HG03060 (cell line): ENCODE measurements around the gene SLC25A12.
A peak's percentile ranks its signal among the peaks of the same experiment; 100 is the strongest.
"Not testable (repeated sequence)": the region's sequence is repeated elsewhere in the genome, so short reads cannot be mapped to it uniquely, and the experiment has no call there.

Experiments used
- ATAC-seq: cut with Tn5 transposase; IDR thresholded peaks from one replicate; pipeline ENCODE4 v1.9.1; 2021; ENCODE audit warnings: low read depth, moderate number of reproducible peaks; ENCODE audit not compliant: unreplicated experiment

Gene SLC25A12

DNA sequence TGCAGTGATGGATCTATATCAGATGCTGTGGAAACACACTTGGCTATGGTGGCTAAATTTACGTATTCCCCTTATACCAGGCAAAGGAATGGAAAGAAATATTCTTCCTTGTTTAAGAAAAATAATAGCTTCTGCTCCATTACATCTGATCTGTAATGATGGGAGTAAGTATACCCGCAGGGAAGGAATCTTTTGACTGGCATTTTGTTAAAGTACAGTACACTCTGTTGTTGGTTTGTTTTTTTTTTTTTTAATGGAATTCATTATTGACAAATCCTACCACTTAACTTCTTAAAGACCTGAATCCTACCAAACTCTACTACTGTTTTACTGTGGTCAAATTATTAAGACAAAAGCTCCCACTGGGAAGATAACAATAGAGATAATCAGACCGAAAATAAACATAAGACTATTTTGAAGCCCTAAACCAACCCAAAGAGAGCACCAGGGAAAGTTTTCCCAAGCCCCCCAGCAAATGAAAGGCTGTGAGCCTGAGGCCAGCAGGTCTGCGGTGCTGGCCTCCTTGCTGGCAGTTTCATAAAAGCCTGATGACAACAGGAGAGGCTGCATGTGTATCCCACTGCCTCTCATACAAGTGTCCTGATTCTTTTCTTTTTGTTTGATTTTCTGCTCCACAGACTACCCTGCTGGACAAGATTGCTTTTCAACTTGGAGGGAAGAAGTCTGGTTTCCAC, 101.0 kb downstream of the SLC25A12 start:
- no peak for ATAC-seq

DNA sequence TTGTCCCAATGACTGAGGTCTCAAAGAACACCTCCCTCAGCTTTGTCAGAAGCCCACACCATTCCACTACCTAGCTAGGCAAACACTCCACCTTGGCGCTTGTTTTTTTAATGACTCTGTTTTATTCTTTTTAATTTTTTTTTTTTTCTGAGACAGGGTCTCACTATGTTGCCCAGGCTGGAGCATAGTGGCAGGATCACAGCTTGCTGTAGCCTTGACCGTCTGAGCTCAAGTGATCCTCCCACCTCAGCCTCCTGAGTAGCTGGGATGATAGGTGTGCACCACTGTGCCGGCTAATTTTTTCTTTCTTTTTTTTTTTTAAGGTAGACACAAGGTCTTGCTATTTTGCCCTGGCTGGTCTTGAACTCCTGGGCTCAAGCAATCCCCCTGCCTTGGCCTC, 101.9 kb downstream of the SLC25A12 start:
- ATAC-seq, result no peak

DNA sequence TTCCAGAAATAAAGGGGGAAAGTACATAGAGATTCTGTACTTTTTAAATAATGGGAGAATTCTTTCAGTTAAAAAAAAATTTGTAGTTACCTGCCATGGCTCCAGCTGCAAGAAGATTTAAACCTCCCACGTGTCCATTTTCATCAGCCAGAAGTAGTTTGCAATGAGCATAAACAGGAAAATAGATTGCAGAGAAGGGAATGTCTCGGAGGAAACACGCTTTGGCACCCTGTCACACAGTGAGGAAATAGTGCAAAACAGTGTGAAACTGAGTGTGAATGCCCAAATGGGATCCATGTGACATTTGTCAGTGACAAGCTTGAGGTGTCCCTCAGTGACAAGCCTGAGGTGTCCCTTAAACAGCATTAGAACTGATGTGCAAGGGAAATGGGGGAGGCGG, 102.7 kb downstream of the SLC25A12 start:
- ATAC-seq, result no peak

DNA sequence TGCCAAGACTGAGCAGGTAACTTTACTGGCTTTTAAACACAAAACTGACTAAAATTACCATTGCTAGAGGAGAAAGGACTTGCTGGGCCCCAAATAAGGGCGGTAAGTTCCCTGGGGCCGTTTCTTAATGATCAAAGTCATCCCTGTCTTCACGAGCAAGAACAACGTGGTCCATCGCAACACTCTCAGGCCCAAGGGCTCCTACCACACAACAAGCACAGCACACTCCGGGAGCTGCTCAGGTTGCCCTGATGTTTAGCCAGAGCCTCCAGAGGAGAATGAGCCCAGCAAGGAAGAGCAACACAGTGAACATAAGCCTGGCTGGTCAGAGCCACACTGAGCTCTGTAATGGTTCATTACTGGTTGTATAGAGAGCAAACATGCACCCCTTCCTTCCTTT, 104.1 kb downstream of the SLC25A12 start:
- ATAC-seq, result no peak

DNA sequence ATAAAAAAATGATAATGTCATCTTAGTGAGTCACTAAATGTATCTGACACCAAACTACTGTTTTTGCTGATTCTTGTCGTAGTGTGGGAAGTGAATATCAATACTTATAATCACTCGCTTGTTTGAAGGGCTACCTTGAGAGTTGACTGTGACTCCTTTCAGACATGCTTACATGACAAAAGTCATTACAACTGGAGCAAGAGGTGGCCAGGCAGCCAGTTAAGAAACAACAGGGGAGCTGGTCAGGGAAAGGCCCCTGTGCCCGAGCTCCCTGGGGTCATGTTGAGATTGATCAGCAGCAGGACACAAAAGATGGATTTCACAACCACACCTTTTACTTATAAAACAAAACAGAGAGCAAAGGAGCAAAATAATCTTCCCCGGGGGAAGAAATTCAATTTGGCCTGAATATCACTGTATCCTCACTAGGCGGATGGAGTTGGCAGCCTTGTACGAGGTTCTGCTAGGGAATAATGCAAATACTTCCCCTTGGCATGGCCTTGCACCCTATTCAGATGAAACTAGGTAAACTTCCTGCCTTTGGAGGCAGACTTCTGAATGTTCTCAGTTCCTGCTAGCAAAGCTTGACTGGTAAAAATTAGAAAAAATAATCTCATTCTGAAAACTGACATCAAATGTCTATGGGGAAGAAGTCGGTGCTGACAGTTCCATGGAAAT, 105.6 kb downstream of the SLC25A12 start:
- no peak for ATAC-seq

DNA sequence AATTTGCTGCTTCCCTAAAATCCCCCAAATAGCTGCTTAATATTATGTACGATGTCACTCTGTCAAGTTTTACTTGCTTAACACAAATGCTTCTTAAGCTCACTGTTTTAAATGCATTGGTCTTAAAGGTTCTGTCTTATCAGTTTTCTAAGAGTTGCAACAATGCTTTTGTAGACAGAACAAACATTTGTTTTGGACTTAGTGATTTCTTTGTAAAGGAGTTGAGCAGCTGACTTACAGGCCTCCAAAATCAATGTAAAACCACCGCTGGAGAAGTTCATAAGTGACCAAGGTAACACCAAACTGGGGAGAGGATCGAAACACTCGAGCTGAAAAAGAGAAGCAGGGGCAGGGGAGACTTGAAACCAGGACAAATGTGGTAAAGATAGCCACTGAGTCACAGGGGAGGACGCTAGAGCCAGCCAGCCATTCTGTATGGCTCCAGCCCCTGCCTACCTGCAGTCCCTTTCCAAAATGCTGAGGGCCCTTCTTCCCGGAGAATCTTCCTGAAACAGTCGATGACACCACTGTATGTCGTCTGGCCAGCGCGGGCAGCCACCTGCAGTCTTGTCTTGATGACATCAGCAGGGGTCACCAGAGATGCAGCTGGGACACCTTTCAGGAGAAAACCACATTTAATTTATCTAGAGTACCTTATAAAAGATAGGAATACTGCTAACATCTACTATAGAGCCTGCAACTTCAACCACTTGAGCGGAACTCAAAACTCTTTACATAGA, 106.5 kb downstream of the SLC25A12 start:
- no peak for ATAC-seq

DNA sequence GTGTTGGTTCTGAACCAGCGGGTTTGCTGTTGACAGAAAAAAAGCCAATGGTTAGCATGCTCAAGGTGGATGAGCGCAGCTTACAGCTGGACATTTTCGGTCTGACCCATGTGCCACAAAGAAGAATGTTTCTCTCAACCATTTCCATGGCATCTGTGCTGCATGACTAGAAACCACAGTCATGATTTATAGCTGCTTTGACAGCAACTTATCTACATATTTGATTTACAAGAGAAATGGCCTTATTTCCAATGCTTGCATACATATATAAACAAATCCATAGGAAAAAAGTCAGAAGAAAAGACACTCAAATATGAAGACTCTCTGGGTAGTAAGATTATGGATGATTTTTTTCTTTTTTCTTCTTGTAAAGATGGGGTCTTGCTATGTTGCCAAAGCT, 108.6 kb downstream of the SLC25A12 start:
- no peak for ATAC-seq

DNA sequence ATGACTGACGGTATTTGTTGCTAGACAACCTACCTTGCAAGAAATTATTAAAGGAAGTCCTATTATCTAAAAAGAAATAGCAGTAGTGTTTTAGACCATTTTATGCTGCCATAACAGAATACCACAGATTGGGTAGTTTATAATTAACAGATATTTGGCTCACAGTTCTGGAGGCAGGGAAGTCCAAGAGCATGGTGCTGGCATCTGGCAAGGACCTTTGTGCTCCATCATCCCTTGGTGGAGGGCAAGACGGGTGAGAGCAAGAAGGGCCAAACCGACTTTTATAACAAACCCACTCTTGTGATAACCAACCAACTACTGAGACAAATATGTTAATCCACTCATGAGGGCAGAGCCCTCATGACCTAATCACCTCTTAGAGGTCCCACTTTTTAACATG, 115.5 kb downstream of the SLC25A12 start:
- ATAC-seq, result no peak

DNA sequence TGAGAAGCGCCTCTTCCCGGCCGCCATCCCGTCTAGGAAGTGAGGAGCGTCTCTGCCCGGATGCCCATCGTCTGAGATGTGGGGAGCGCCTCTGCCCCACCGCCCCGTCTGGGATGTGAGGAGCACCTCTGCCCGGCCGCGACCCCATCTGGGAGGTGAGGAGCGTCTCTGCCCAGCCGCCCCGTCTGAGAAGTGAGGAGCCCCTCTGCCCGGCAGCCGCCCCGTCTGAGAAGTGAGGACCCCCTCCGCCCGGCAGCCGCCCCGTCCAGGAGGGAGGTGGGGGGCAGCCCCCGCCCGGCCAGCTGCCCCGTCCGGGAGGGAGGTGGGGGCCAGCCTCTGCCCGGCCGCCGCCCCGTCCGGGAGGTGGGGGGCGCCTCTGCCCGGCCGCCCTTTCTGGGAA, 119.5 kb downstream of the SLC25A12 start:
- ATAC-seq, result not testable (repeated sequence)

DNA sequence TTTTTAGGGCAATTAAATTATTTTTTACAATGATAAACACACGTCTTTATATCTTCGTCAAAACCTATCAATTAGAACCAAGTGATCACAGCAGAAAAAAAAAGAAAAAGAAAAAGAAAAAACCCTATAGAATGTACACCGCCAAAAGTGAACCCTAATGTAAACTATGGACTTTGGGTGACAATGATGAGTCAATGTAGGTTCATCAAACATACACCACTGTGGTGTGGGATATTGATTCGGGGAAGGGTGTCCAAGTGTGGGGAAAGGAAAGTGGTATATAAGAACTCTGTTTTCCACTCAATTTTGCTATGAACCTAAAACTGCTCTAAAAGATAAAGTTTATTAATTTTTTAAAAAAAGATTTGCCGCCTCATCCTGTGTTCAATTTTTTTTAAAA, 121.7 kb downstream of the SLC25A12 start:
- ATAC-seq, result no peak

DNA sequence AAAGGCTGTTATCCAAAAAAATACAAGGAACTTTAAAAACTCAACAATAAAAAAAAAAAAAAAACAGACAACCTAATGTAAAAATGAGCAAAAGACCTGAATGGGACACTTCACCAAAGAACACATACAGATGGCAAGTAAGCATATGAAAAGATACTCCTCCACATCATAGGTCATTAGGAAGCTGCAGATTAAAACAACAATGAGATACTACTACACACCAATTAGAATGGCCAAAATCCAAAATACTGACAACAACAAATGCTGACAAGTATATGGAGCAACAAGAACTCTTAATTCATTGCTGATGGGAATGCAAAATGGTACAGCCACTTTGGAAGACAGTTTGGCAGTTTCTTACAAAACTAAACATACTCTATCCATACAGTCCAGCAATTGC, 122.6 kb downstream of the SLC25A12 start:
- no peak for ATAC-seq

DNA sequence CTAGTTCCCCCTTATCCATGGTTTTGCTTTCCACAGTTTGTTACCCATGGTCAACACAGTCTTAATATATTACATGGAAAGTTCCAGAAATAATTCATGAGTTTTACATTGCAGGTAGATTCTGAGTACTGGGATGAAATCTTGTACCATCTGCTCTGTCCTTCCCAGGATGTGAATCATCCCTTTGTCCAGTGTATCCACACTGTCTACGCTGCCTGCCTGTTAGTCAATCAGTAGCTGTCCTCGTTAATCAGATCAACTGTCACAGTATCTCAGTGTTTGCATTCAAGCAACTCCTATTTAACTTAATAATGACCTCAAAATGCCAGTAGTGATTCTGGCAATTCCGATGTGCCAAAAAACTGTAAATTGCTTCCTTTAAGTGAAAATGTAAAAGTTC, 130.4 kb downstream of the SLC25A12 start:
- ATAC-seq, result no peak

DNA sequence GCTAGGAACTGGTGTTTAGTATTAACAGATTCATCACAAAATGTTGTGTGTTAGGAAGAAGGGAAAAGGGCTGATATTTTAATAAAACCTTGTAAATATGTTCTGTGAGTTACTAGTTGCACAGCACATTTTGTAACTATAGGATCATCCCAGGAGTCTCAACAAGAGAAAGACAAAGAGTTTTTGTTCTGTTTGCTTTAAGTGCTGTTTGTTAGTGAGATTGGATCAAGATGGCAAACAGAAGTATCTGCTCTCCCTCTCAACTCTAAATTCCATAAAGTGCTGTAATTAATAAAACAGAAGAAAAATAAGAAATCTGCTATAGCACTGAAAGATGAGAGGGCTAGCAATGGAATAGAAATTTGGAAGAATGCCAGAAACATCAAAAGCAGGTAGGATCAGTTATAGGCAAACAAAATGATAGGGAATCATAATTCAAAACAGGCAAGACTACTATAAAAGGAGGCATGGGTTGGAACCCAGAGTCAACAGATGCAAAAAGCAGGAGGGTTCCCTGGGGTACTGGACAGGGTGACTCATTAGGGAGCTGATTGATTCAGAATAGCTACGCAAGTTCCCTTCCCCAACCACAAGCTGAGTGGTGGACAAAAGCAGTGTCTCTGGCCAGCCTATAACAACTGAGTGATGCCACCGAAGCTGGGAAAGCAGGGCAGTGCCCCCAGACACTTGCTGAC, 131.0 kb downstream of the SLC25A12 start:
- ATAC-seq, result no peak

DNA sequence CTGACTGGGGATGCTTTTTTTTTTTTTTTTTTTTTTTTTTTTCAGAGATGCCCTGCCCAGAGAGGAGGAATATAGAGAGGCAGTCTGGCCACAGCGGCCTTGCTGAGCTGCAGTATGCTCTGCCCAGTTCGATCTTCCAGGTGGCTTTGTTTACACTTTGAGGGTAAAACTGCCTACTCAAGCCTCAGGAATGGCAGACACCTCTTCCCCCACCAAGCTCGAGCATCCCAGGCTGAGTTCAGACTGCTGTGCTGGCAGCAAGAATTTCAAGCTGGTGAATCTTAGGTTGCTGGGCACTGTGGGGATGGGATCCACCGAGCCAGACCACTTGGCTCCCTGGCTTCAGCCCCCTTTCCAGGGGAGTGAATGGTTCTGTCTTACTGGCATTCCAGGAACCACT, 132.9 kb downstream of the SLC25A12 start:
- ATAC-seq, result not testable (repeated sequence)

DNA sequence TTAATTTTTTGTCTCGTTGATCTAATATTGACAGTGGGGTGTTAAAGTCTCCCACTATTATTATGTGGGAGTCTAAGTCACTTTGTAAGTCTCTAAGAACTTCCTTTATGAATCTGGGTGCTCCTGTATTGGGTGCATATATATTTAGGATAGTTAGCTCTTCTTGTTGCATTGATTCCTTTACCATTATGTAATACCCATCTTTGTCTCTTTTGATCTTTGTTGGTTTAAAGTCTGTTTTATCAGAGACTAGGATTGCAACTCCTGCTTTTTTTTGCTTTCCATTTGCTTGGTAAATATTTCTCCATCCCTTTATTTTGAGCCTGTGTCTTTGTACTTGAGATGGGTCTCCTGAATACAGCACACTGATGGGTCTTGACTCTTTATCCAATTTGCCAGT, 135.3 kb downstream of the SLC25A12 start:
- not testable (repeated sequence) for ATAC-seq

DNA sequence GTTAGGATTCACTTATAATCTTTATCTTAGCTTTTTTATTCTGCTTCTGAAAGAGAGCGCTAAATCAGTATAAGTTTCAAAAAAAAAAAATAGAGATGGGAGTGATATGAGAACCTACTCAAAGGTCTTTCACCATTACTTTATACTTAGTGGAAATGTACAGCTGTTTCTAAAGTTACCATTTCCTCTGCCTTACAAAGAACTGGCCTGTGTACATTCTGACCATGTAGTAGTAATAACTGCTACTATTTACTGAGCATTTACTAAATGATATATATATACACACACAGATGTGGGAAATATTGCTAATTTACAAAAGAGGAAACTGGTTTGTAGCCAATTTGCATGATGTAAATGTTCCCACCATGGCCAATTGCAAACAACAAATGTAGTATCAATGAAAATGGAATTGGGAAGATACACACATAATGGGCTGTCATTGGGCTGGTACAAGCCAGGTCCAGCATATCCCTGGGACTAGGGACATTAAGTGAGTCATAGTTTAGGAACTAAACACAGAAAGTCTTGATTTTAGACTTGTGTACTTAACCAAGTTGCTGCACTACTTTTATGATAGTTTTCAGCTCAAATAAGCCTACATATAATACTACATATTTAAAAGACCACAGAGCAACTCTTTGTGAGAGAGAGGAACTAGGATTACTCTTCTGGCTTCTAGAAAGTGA, 139.6 kb downstream of the SLC25A12 start:
- no peak for ATAC-seq

DNA sequence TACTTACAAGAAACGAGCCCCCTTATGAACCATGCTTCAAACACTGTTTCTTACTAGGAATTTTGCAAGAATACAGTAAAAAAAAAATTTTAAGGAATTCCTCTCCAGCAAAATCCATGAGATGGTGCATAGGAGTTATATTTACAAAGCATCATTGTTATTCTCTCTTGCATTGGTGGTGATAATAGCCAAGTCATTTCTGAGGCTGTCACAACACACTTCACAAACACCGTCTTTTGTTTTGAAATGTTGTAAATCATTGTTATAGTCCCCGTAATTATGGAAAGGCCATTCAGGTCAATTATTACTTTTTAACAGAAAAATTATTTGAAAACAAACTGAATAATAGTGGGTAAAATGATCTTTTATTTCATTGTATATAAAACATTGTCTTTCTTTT, 146.7 kb downstream of the SLC25A12 start:
- no peak for ATAC-seq

DNA sequence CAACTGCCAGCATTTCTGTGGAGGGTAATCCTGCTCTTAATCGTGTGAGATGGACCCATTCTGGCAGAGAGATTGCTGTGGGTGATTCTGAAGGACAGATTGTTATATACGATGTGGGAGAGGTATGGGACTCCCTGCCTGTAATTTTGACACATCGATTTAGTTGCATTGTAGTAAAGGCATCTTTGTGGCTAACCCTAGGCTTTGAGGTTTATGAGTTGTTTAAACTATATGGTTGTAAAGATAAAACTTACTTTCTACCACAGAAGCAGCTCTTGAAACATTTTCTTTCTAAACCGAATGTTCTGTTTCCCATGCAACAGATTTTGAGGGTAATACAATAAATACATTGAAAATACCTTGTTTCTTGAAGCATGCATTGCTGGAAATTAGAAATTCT, 148.2 kb downstream of the SLC25A12 start:
- no peak for ATAC-seq

DNA sequence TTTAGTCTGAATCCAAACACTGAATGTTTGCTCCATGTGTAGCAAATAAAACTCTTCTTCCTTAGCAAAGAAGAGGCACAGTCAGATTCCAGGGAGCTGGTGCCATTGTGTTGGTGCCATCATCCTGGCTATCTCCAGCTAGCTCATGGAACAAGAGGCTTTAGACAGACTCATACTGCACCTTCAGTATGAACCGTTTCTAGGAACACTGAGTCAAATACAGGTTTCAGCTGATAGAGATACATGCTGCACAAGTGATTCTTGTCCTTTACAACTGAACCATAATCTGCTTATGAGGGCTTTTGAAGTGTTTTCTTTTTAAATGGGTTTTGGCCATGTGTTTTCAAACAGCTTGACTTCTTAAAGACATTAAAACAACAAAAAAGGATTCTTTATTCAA, 148.9 kb downstream of the SLC25A12 start:
- no peak for ATAC-seq

DNA sequence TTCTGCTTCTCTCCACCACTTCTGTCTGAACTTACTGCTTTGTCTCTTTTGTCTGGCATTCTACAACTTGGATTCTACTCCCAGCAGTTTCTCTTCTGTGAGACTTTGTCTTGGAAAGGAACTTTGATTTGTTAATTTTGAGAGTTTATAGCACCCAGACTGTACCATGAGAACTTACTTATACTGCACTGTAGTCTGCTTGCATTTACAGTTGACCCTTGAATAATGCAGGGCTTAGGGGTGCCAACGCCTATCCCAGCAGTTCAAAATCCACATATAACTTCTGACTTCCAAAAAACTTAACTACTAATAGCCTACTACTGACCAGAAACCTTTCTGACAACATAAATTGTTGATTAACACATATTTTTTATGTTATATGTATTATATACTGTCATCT, 151.3 kb downstream of the SLC25A12 start:
- no peak for ATAC-seq

DNA sequence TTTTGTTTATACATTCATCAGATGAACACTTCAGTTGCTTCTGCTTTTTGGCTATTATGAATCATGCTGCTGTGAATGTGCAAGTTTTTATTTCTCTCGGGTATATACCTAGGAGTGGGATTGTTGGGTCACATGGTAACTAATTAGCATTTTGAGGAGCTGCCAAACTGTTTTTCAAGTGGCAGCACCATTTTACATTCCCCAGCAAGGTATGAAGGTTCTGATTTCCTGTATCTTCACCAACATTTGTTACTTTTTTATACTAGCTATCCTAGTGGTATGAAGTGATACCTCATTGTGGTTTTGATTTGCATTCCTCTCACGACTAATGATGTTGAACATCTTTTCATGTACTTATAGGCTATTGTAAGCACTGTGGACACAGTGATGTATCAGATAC, 152.9 kb downstream of the SLC25A12 start:
- ATAC-seq, result peak; percentile 47
